Lower lobe of right lung (tissue), 2 donors: ENCODE data around the gene CABLES2. TPM values are rescaled to one million over a fixed set of nuclear protein-coding genes. Genes with fewer than 3 reads are reported as not detected.
A peak's percentile ranks its signal among the peaks of the same experiment; 100 is the strongest.
"Not testable (repeated sequence)": the region's sequence is repeated elsewhere in the genome, so short reads cannot be mapped to it uniquely, and the experiment has no call there.

ENCODE experiments used
- ATAC-seq, 2 donors: fragments of 200-7000 bp; cut with Tn5 transposase; one replicate each; pipeline ENCODE4 v1.9.1; 2020 to 2022; ENCODE audit warnings: mild to moderate bottlenecking in 2 of 2, moderate library complexity in 2 of 2
- DNase-seq: peaks from one replicate; pipeline ENCODE4 v3.0.0-alpha.2; 2020
- H3K27ac ChIP-seq: fragments of 200-600 bp; one replicate; pipeline ENCODE4 v1.8.0; 2022
- H3K27me3 ChIP-seq: fragments of 200-600 bp; one replicate; pipeline ENCODE4 v1.8.0; 2022; ENCODE audit warnings: low read depth
- H3K36me3 ChIP-seq: fragments of 200-600 bp; one replicate; pipeline ENCODE4 v1.8.0; 2022; ENCODE audit warnings: mild to moderate bottlenecking
- H3K4me1 ChIP-seq: fragments of 200-600 bp; one replicate; pipeline ENCODE4 v1.8.0; 2022
- H3K4me3 ChIP-seq: fragments of 200-600 bp; one replicate; pipeline ENCODE4 v1.8.0; 2022; ENCODE audit warnings: mild to moderate bottlenecking
- H3K9me3 ChIP-seq: fragments of 200-600 bp; one replicate; pipeline ENCODE4 v1.8.0; 2022
- CTCF ChIP-seq: fragments of 200-600 bp; IDR thresholded peaks from one replicate; pipeline ENCODE4 v1.8.0; 2022; ENCODE audit warnings: antibody characterized with exemption, mild to moderate bottlenecking
- intact Hi-C: fragments of 100-400 bp; cut with DNase I; formaldehyde crosslinking; loops from one replicate; pipeline ENCODE4 v1.11.0; 2022
- total RNA-seq: library from RNA; stranded (reverse); fragmentation: NEBNext Ultra II Directional; extraction: Animal tissue kit (Norgen Biotek cat#: 25700); gene quantifications from one replicate; pipeline ENCODE4 v1.2.1, GENCODE V29; 2021
- donor health status: DM: no; HTN: yes; CAD: no; lungs with severe emphysema.

The CABLES2 gene
- total RNA-seq, 1 donor from 2014 or later = 4.5 TPM

- Histone ChIP-seq H3K9me3 (no peaks in the 10 kb centered on the region), H3K4me1 (peaks cover 54% of the 10 kb centered on the region)
These were observed 30.0 kb downstream of the CABLES2 start for GRCh38 chr20:62377064-62377461.

GRCh38 chr20:62376112-62377063 is 30.7 kb downstream of the CABLES2 start:
- no peaks in the 10 kb centered on the region for H3K9me3 ChIP-seq
- ATAC-seq (peak; percentile 81 to 88), DNase-seq (no peak)
- H3K4me3 ChIP-seq = no peak overlapping the region
- no peaks in the 10 kb centered on the region for H3K27me3 ChIP-seq
- TF ChIP-seq CTCF = peak; percentile 49
- peak overlapping the region; percentile 58 for H3K27ac ChIP-seq
- peaks cover 54% of the 10 kb centered on the region for H3K4me1 ChIP-seq
- H3K36me3 ChIP-seq = no peaks in the 10 kb centered on the region
- intact Hi-C loops = no loop called here

More at GRCh38 chr20:62377064-62377461, 30.0 kb downstream of the CABLES2 start:
- H3K27ac ChIP-seq = peak overlapping the region; percentile 58
- H3K36me3 ChIP-seq = no peaks in the 10 kb centered on the region
- no peak for DNase-seq
- no peak for ATAC-seq
- no peaks in the 10 kb centered on the region for H3K27me3 ChIP-seq
- no peak overlapping the region for H3K4me3 ChIP-seq
- TF ChIP-seq CTCF = no peak
- intact Hi-C loops = no loop called here

- Histone ChIP-seq H3K9me3 (no peaks in the 10 kb centered on the region), H3K27ac (peak overlapping the region; percentile 58), H3K4me3 (no peak overlapping the region), H3K36me3 (no peaks in the 10 kb centered on the region), H3K4me1 (peaks cover 65% of the 10 kb centered on the region), H3K27me3 (peaks cover 5% of the 10 kb centered on the region)
- ATAC-seq (peak in 1 of 2 donors; percentile 3), DNase-seq (no peak)
- TF ChIP-seq CTCF = no peak
- intact Hi-C loops = no loop called here
These were observed 32.5 kb downstream of the CABLES2 start for GRCh38 chr20:62374331-62375152.

GRCh38 chr20:62373631-62374179 is 33.4 kb downstream of the CABLES2 start:
- H3K36me3 ChIP-seq, H3K4me3 ChIP-seq, ATAC-seq, DNase-seq, H3K27me3 ChIP-seq, intact Hi-C loops, H3K9me3 ChIP-seq: not testable (repeated sequence)
- H3K27ac ChIP-seq = peak overlapping the region; percentile 58
- H3K4me1 ChIP-seq = peaks cover 72% of the 10 kb centered on the region

- no peak overlapping the region for H3K27ac ChIP-seq
These were observed 34.8 kb downstream of the CABLES2 start for GRCh38 chr20:62372042-62372993.

More at GRCh38 chr20:62372042-62372993, 34.8 kb downstream of the CABLES2 start:
- H3K36me3 ChIP-seq = no peaks in the 10 kb centered on the region
- no peak for TF ChIP-seq CTCF
- no peak for ATAC-seq
- H3K9me3 ChIP-seq = no peaks in the 10 kb centered on the region
- H3K4me3 ChIP-seq = no peak overlapping the region
- H3K4me1 ChIP-seq = peaks cover 72% of the 10 kb centered on the region
- intact Hi-C loops = no loop called here
- H3K27me3 ChIP-seq = peaks cover 11% of the 10 kb centered on the region
- no peak for DNase-seq
